Measurements from ENCODE around the gene PDZRN4. TPM values are rescaled to one million over a fixed set of nuclear protein-coding genes. Genes with fewer than 3 reads are reported as not detected.
"Not testable (repeated sequence)": the region's sequence is repeated elsewhere in the genome, so short reads cannot be mapped to it uniquely, and the experiment has no call there.

The PDZRN4 gene
- total RNA-seq, 2 donors from 2014 or later = 26.8 to 32.9 TPM

- DNase-seq (ENCODE audit: low spot score) = no peak
- intact Hi-C loops (cut with DNase I) = no loop called here
Observed at GRCh38 chr12:41211448-41211847, 23.3 kb downstream of the PDZRN4 start.

GRCh38 chr12:41212625-41213024, 24.5 kb downstream of the PDZRN4 start:
- intact Hi-C loops (cut with DNase I) = no loop called here
- no peak for DNase-seq (ENCODE audit: low spot score)

GRCh38 chr12:41213107-41213506, 25.0 kb downstream of the PDZRN4 start:
- DNase-seq (ENCODE audit: low spot score) = no peak
- intact Hi-C loops (cut with DNase I) = no loop called here

- no peak for DNase-seq (ENCODE audit: low spot score)
- intact Hi-C loops (cut with DNase I) = no loop called here
Observed at GRCh38 chr12:41213648-41214047, 25.5 kb downstream of the PDZRN4 start.

- DNase-seq (ENCODE audit: low spot score) = no peak
Observed at GRCh38 chr12:41217727-41218126, 29.6 kb downstream of the PDZRN4 start.

GRCh38 chr12:41220931-41221330, 32.8 kb downstream of the PDZRN4 start:
- DNase-seq (ENCODE audit: low spot score) = no peak
- intact Hi-C loops (cut with DNase I) = no loop called here

More at GRCh38 chr12:41217727-41218126, 29.6 kb downstream of the PDZRN4 start:
- intact Hi-C loops (cut with DNase I) = no loop called here

- intact Hi-C loops (cut with DNase I) = no loop called here
- DNase-seq (ENCODE audit: low spot score) = no peak
Observed at GRCh38 chr12:41221491-41221890, 33.4 kb downstream of the PDZRN4 start.

GRCh38 chr12:41223600-41223999, 35.5 kb downstream of the PDZRN4 start:
- no peak for DNase-seq (ENCODE audit: low spot score)
- intact Hi-C loops (cut with DNase I) = no loop called here

- intact Hi-C loops (cut with DNase I) = no loop called here
- no peak for DNase-seq (ENCODE audit: low spot score)
Observed at GRCh38 chr12:41224066-41224465, 35.9 kb downstream of the PDZRN4 start.

GRCh38 chr12:41225179-41225578, 37.1 kb downstream of the PDZRN4 start:
- intact Hi-C loops (cut with DNase I) = no loop called here
- DNase-seq (ENCODE audit: low spot score) = no peak

GRCh38 chr12:41228066-41228820, 40.1 kb downstream of the PDZRN4 start:
- intact Hi-C loops (cut with DNase I) = no loop called here
- no peak for DNase-seq (ENCODE audit: low spot score)

GRCh38 chr12:41230756-41231155, 42.6 kb downstream of the PDZRN4 start:
- intact Hi-C loops (cut with DNase I) = no loop called here

GRCh38 chr12:41234692-41235091, 46.6 kb downstream of the PDZRN4 start:
- intact Hi-C loops (cut with DNase I) = no loop called here
- DNase-seq (ENCODE audit: low spot score) = no peak

More at GRCh38 chr12:41230756-41231155, 42.6 kb downstream of the PDZRN4 start:
- no peak for DNase-seq (ENCODE audit: low spot score)

- intact Hi-C loops (cut with DNase I) = no loop called here
- DNase-seq (ENCODE audit: low spot score) = no peak
Observed at GRCh38 chr12:41242603-41243002, 54.5 kb downstream of the PDZRN4 start.

- no peak for DNase-seq (ENCODE audit: low spot score)
- intact Hi-C loops (cut with DNase I) = no loop called here
Observed at GRCh38 chr12:41248391-41248790, 60.3 kb downstream of the PDZRN4 start.

- intact Hi-C loops (cut with DNase I) = no loop called here
- no peak for DNase-seq (ENCODE audit: low spot score)
Observed at GRCh38 chr12:41250748-41251147, 62.6 kb downstream of the PDZRN4 start.

- intact Hi-C loops (cut with DNase I) = no loop called here
- no peak for DNase-seq (ENCODE audit: low spot score)
Observed at GRCh38 chr12:41254004-41254914, 66.1 kb downstream of the PDZRN4 start.

GRCh38 chr12:41263196-41263595, 75.1 kb downstream of the PDZRN4 start:
- intact Hi-C loops (cut with DNase I); DNase-seq (ENCODE audit: low spot score): not testable (repeated sequence)

GRCh38 chr12:41264281-41264680, 76.2 kb downstream of the PDZRN4 start:
- DNase-seq (ENCODE audit: low spot score) = no peak
- intact Hi-C loops (cut with DNase I) = no loop called here

- intact Hi-C loops (cut with DNase I) = no loop called here
- no peak for DNase-seq (ENCODE audit: low spot score)
Observed at GRCh38 chr12:41269056-41269455, 80.9 kb downstream of the PDZRN4 start.

All from posterior vena cava (tissue), 2 donors.